Measurements from ENCODE around the gene ADCY2. TPM values are rescaled to one million over a fixed set of nuclear protein-coding genes. Genes with fewer than 3 reads are reported as not detected.

ADCY2 gene
- total RNA-seq, 1 donor from 2014 or later = 4.5 TPM

- Mint-ChIP-seq H3K27ac (no peak overlapping the region), H3K9me3 (ENCODE audit: low read depth) (peaks cover 3% of the 10 kb centered on the region), H3K4me1 (ENCODE audit: low read depth) (no peaks in the 10 kb centered on the region), H3K4me3 (ENCODE audit: low read depth) (no peak overlapping the region), H3K27me3 (peaks cover 12% of the 10 kb centered on the region), H3K36me3 (ENCODE audit: insufficient read depth) (no peaks in the 10 kb centered on the region)
- DNase-seq (ENCODE audit: low spot score, unreplicated experiment) = no peak
- no peak for TF ChIP-seq CTCF (IDR thresholded peaks at IDR 0.05; ENCODE audit: unreplicated experiment)
These were observed 15.1 kb downstream of the ADCY2 start for GRCh38 chr5:7410936-7411511.

DNA sequence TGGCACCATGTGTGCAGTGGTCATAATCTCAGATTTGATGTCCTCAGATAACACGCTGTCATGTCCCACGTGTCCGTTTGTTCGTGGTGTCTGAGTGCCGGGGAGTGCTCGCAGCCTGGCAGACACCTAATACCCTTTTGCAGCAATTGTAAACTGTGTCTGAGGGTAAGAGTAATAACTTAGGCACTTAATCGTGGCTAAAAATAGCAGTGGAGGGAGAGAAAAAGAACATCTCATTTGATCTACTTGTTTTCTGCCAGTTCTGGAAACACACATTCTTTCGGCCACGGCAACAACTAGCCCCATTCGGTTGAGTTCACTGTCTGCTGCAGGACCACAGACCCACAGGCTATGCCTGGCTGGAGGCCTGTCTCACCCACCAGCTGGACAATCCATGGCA lies 16.5 kb downstream of the ADCY2 start:
- H3K4me1 Mint-ChIP-seq (ENCODE audit: low read depth) = no peaks in the 10 kb centered on the region
- no peak overlapping the region for H3K4me3 Mint-ChIP-seq (ENCODE audit: low read depth)
- TF ChIP-seq CTCF (IDR thresholded peaks at IDR 0.05; ENCODE audit: unreplicated experiment) = no peak
- H3K27me3 Mint-ChIP-seq = peaks cover 3% of the 10 kb centered on the region
- peaks cover 3% of the 10 kb centered on the region for H3K9me3 Mint-ChIP-seq (ENCODE audit: low read depth)
- H3K27ac Mint-ChIP-seq = no peak overlapping the region
- no peaks in the 10 kb centered on the region for H3K36me3 Mint-ChIP-seq (ENCODE audit: insufficient read depth)
- DNase-seq (ENCODE audit: low spot score, unreplicated experiment) = no peak

DNA sequence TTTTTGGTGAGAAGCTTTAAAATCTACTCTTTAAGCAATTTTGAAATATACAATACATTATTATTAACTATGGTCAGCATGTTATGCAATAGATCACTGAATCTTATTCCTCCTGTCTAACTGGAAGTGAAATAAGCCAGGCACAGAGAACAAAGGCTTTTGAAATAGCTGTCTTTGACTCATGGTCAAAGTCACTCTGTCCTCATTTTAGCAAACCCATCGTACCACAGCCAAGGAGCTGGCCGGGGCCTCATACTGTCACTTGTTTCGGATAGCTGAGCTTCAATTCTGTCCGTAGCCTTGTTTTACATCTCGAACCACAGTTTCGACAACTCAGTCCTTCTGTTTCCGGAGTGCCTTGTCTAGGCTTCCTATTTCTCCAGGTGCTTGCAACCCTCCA lies 19.2 kb downstream of the ADCY2 start:
- Mint-ChIP-seq H3K36me3 (ENCODE audit: insufficient read depth) (no peaks in the 10 kb centered on the region), H3K4me1 (ENCODE audit: low read depth) (no peaks in the 10 kb centered on the region), H3K27me3 (peaks cover 16% of the 10 kb centered on the region), H3K27ac (no peak overlapping the region), H3K9me3 (ENCODE audit: low read depth) (peaks cover 3% of the 10 kb centered on the region), H3K4me3 (ENCODE audit: low read depth) (no peak overlapping the region)
- TF ChIP-seq CTCF (IDR thresholded peaks at IDR 0.05; ENCODE audit: unreplicated experiment) = no peak
- DNase-seq (ENCODE audit: low spot score, unreplicated experiment) = no peak

- Mint-ChIP-seq H3K9me3 (ENCODE audit: low read depth) (peaks cover 3% of the 10 kb centered on the region), H3K4me1 (ENCODE audit: low read depth) (no peaks in the 10 kb centered on the region), H3K27me3 (peaks cover 23% of the 10 kb centered on the region), H3K36me3 (ENCODE audit: insufficient read depth) (no peaks in the 10 kb centered on the region), H3K27ac (no peak overlapping the region), H3K4me3 (ENCODE audit: low read depth) (no peak overlapping the region)
- no peak for TF ChIP-seq CTCF (IDR thresholded peaks at IDR 0.05; ENCODE audit: unreplicated experiment)
- DNase-seq (ENCODE audit: low spot score, unreplicated experiment) = no peak
These were observed 19.9 kb downstream of the ADCY2 start for GRCh38 chr5:7415587-7416535.

DNA sequence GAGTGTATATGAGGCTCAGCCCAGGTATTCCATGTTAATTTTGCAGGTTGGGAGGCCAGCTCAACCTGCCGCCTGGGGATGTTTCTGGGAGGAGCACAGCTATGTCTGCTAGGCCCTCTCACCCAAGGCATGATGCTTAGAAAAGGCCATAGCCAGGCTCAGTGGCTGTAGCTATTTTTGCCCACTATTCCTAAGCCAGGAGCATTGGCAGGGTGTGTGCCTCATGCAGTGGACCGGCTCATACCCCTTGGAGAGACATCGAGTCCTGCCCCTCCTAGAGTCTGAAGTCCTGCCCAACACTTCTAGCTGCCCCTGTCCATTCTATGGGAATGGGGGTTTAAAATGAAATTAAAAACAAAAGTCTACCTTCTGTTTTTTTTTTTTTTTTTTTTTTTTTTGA lies 22.3 kb downstream of the ADCY2 start:
- TF ChIP-seq CTCF (IDR thresholded peaks at IDR 0.05; ENCODE audit: unreplicated experiment) = no peak
- H3K4me3 Mint-ChIP-seq (ENCODE audit: low read depth) = no peak overlapping the region
- no peak for DNase-seq (ENCODE audit: low spot score, unreplicated experiment)
- H3K9me3 Mint-ChIP-seq (ENCODE audit: low read depth) = no peaks in the 10 kb centered on the region
- no peak overlapping the region for H3K27ac Mint-ChIP-seq
- peaks cover 36% of the 10 kb centered on the region for H3K27me3 Mint-ChIP-seq
- no peaks in the 10 kb centered on the region for H3K36me3 Mint-ChIP-seq (ENCODE audit: insufficient read depth)
- no peaks in the 10 kb centered on the region for H3K4me1 Mint-ChIP-seq (ENCODE audit: low read depth)
